ENCODE data around the gene PIP4P1.
A peak's percentile ranks its signal among the peaks of the same experiment; 100 is the strongest.
"Not testable (repeated sequence)": the region's sequence is repeated elsewhere in the genome, so short reads cannot be mapped to it uniquely, and the experiment has no call there.

The PIP4P1 gene

GRCh38 chr14:20461225-20462141, at the start of gene PIP4P1:
Gene PIP4P1 (minus strand): TSS chr14:20461434. CDS start chr14:20461325, 109 bp downstream.
- DNase-seq (ENCODE audit: low read depth in 2 of 2): peak; percentile 96 to 97

GRCh38 chr14:20508367-20508766, 47.1 kb upstream of the PIP4P1 start:
- no peak for DNase-seq (ENCODE audit: low read depth in 2 of 2)

GRCh38 chr14:20507537-20507936, 46.3 kb upstream of the PIP4P1 start:
- not testable (repeated sequence) for DNase-seq (ENCODE audit: low read depth in 2 of 2)

GRCh38 chr14:20506752-20507151, 45.5 kb upstream of the PIP4P1 start:
- DNase-seq (ENCODE audit: low read depth in 2 of 2): not testable (repeated sequence)

GRCh38 chr14:20506276-20506675, 45.0 kb upstream of the PIP4P1 start:
- not testable (repeated sequence) for DNase-seq (ENCODE audit: low read depth in 2 of 2)

- no peak for DNase-seq (ENCODE audit: low read depth in 2 of 2)
These were observed 42.7 kb upstream of the PIP4P1 start for GRCh38 chr14:20503898-20504297.

- no peak for DNase-seq (ENCODE audit: low read depth in 2 of 2)
These were observed 40.1 kb upstream of the PIP4P1 start for GRCh38 chr14:20501346-20501745.

GRCh38 chr14:20499881-20500280, 38.6 kb upstream of the PIP4P1 start:
- no peak for DNase-seq (ENCODE audit: low read depth in 2 of 2)

GRCh38 chr14:20499108-20499507, 37.9 kb upstream of the PIP4P1 start:
- DNase-seq (ENCODE audit: low read depth in 2 of 2): no peak

- no peak for DNase-seq (ENCODE audit: low read depth in 2 of 2)
These were observed 37.4 kb upstream of the PIP4P1 start for GRCh38 chr14:20498622-20499021.

- DNase-seq (ENCODE audit: low read depth in 2 of 2): no peak
These were observed 33.9 kb upstream of the PIP4P1 start for GRCh38 chr14:20494935-20495766.

- DNase-seq (ENCODE audit: low read depth in 2 of 2): no peak
These were observed 32.4 kb upstream of the PIP4P1 start for GRCh38 chr14:20493634-20494033.

GRCh38 chr14:20492486-20492885, 31.3 kb upstream of the PIP4P1 start:
- no peak for DNase-seq (ENCODE audit: low read depth in 2 of 2)

- DNase-seq (ENCODE audit: low read depth in 2 of 2): no peak
These were observed 29.3 kb upstream of the PIP4P1 start for GRCh38 chr14:20490563-20490962.

- no peak for DNase-seq (ENCODE audit: low read depth in 2 of 2)
These were observed 28.1 kb upstream of the PIP4P1 start for GRCh38 chr14:20489093-20489994.

GRCh38 chr14:20487396-20487725, 26.1 kb upstream of the PIP4P1 start:
- no peak for DNase-seq (ENCODE audit: low read depth in 2 of 2)

- no peak for DNase-seq (ENCODE audit: low read depth in 2 of 2)
These were observed 25.6 kb upstream of the PIP4P1 start for GRCh38 chr14:20486684-20487395.

- DNase-seq (ENCODE audit: low read depth in 2 of 2): no peak
These were observed 24.7 kb upstream of the PIP4P1 start for GRCh38 chr14:20485900-20486299.

- no peak for DNase-seq (ENCODE audit: low read depth in 2 of 2)
These were observed 21.1 kb upstream of the PIP4P1 start for GRCh38 chr14:20482382-20482781.

- no peak for DNase-seq (ENCODE audit: low read depth in 2 of 2)
These were observed 17.7 kb upstream of the PIP4P1 start for GRCh38 chr14:20478894-20479293.

Measured in stimulated activated CD8-positive, alpha-beta memory T cell treated with anti-CD3 and anti-CD28 coated beads, Interleukin-2, amount 100 ng/mL, for 1 hour (primary cell).